ENCODE results near the gene MACROD2.

The MACROD2 gene

GRCh38 chr20:15068486-15068885 lies 1073.2 kb downstream of the MACROD2 start:
- no peak for DNase-seq (ENCODE audit: low read depth in 4 of 4, low spot score in 1 of 4)

- DNase-seq (ENCODE audit: low read depth in 4 of 4, low spot score in 1 of 4), result no peak
Observed at GRCh38 chr20:15069355-15069754, 1074.0 kb downstream of the MACROD2 start.

DNA sequence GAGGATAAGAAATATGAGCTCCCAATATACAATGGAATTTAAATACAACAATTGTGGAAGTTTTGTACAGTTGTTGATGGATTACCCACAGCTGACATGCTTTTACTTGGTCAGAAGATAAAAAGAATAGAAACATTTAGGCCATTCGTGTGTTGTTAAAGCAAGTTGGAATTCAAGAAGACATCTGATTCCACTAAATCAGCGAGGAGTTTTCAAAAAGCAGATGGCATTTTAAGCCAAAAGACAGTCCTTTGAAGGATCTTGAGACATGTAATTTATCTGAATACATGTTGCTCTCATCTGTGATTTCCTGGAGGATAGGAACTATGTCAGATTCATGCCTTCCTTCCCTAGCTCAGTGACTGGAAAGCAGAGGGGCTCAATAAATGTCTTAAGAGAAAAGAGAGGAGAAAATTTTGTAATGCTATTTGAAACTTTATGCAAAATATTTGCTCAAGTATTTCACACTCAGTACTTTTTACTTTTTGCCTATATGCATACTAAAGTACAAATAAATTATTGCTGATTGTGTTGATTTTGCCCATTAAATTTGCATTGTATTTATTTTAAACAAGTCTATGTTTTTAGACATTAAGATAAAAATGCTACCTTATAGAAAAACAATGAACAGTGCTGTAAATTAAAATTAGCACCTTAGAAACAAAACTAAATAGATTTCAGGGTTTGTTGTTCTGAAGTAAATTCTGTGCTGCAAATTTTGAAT lies 1075.9 kb downstream of the MACROD2 start:
- no peak for DNase-seq (ENCODE audit: low read depth in 4 of 4, low spot score in 1 of 4)

DNA sequence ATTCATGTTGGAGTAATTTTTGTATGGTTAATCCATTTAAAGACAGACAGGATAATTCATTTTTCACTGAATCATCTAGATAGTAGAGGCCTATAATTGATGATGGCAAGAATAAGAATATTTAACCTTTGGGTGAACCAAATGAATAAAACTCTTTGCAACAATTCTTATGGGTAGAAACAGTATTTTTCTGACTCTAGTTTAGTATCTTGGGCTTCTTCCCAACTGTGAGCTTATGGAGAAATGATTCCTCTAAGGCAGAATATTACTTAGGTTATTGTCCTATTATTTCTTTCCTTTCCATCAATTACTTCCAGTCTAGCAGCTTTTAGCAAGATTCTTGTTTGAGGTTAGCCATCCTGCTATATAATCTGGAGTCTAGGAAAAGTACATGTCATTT lies 1077.0 kb downstream of the MACROD2 start:
- DNase-seq (ENCODE audit: low read depth in 4 of 4, low spot score in 1 of 4), result no peak

DNA sequence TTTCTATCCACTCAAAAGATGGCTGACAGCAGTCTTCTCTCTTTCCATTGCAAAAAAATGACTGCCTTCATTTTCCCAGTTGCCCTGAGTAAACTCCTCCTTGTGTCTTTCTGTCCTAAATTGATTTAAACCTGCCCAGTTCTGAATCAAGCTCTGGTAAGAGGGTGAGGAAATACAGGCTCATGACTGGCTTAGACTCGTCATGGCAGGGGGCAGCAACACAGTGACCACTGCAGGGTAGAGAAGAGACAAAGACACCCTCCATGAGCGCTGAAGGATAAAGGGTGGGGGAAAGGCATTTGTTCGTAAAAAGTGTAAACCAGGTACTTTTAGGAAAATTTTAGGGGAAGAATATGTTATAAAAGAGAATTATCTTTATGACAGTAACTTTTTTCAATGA lies 1080.3 kb downstream of the MACROD2 start:
- DNase-seq (ENCODE audit: low read depth in 4 of 4, low spot score in 1 of 4), result no peak

- no peak for DNase-seq (ENCODE audit: low read depth in 4 of 4, low spot score in 1 of 4)
Observed at GRCh38 chr20:15076785-15077184, 1081.5 kb downstream of the MACROD2 start.

DNA sequence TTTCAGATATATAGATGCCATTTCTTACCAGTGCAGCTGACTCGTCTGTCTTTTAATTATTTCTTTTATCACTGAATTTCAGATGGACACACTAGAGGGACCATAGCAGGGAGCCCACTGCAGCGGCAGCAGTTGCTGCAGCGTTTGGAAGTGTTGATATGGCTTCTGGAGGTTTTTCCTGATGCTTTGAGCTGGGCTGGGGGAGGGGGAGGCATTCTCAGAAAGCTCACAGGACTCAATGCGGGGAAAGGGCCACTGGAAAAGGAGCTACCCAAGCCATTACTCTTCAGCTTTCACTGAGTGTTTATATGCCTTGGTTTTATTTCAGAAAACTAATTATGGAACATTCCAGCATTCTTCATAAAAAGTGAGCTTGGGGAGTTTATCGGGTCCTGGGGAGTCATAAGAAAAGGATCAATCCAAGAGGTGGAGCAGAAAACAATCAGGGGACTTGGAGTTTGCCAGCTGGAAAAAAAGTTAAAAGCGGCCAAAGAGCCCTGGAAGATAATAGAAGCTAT lies 1082.5 kb downstream of the MACROD2 start:
- DNase-seq (ENCODE audit: low read depth in 4 of 4, low spot score in 1 of 4), result no peak

- no peak for DNase-seq (ENCODE audit: low read depth in 4 of 4, low spot score in 1 of 4)
Observed at GRCh38 chr20:15079594-15080340, 1084.5 kb downstream of the MACROD2 start.

DNA sequence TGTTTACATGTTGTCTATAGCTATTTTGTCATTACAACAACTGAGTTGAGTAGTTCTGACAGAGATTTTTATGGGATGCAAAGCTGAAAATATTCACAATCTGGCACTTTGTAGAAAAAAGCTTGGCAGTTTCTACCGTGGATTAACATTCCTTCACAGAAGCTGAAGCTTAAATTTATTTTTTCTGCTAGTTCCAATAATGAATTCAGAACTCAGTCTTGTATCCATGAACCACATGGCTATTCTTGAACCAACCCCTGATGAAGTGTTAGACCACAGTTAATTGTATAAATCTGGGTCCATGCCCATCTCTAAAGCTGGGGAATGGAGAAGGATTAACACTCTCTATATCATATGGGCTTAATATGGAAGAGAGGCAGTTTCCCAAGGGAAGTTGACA lies 1085.9 kb downstream of the MACROD2 start:
- no peak for DNase-seq (ENCODE audit: low read depth in 4 of 4, low spot score in 1 of 4)

- no peak for DNase-seq (ENCODE audit: low read depth in 4 of 4, low spot score in 1 of 4)
Observed at GRCh38 chr20:15091421-15092037, 1096.2 kb downstream of the MACROD2 start.

DNA sequence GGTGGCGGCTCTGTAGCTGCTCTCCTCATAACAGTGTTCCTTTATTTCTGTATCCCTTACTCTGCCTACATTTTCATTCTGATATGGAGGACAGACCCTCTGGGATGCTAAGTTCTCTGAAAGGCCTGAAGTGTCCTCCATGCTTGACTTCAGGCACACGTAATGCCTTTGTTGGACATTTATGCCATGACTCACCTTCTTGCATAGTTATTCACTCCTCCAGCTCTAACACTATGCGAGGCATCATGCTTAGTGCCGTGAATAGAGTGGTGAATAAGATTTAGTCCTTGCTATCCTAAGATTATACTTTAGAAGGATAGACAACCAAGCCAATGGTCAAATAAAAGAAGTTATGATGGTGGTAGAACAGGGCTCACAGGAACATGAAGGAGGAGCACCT lies 1103.0 kb downstream of the MACROD2 start:
- DNase-seq (ENCODE audit: low read depth in 4 of 4, low spot score in 1 of 4), result no peak

GRCh38 chr20:15099130-15099529 lies 1103.8 kb downstream of the MACROD2 start:
- DNase-seq (ENCODE audit: low read depth in 4 of 4, low spot score in 1 of 4), result no peak

GRCh38 chr20:15100506-15101160 lies 1105.3 kb downstream of the MACROD2 start:
- DNase-seq (ENCODE audit: low read depth in 4 of 4, low spot score in 1 of 4), result no peak

GRCh38 chr20:15107931-15108330 lies 1112.6 kb downstream of the MACROD2 start:
- no peak for DNase-seq (ENCODE audit: low read depth in 4 of 4, low spot score in 1 of 4)

DNA sequence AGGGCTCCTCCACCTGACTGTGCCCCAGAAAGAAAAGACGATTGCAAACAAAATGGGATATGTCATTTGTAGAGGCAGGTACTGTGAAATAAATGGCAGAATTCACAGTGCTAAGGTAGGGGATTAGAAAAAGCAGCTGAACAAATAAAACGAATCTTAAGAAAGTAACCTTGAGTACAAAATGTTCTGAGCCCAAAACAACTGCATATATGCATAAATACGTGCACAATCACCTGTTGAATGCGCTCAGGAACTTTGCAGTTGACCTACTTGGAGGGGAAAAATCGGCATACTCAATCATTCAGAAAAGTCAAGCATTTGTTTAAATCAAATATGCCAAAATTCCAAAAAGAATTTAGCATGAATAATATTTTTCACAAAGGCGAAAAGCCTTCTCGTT lies 1114.2 kb downstream of the MACROD2 start:
- DNase-seq (ENCODE audit: low read depth in 4 of 4, low spot score in 1 of 4), result no peak

GRCh38 chr20:15111654-15112053 lies 1116.3 kb downstream of the MACROD2 start:
- no peak for DNase-seq (ENCODE audit: low read depth in 4 of 4, low spot score in 1 of 4)

- no peak for DNase-seq (ENCODE audit: low read depth in 4 of 4, low spot score in 1 of 4)
Observed at GRCh38 chr20:15113144-15113773, 1117.9 kb downstream of the MACROD2 start.

DNA sequence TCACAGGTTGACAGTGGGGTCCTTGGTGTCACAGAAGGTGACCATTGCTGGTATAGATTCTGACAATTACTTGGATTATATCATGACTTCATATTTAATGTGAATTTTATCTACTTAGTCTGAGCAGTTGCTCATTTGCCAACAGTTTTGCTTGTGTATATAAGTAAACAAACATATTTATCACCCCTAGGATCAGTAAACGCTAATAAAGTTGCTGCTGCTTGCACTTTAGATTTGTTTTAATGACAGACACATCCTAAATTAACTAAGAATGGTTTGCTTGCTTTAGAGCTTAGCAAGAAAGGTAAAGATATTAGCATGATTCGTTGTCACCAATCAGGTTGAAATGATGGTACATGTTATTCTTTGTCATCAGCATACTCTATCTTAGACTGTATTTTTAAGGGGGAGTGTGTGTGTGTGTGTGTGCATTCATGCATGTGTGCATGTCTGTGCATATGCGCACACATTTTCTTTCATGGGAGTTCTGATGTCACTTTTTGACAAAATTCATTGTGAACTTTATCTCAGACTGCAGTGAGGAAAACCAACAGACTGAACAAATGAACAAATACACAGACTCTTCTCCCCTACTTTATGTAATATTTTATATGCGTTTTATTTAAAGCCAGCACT lies 1124.7 kb downstream of the MACROD2 start:
- no peak for DNase-seq (ENCODE audit: low read depth in 4 of 4, low spot score in 1 of 4)

GRCh38 chr20:15122613-15123012 lies 1127.3 kb downstream of the MACROD2 start:
- DNase-seq (ENCODE audit: low read depth in 4 of 4, low spot score in 1 of 4), result no peak

DNA sequence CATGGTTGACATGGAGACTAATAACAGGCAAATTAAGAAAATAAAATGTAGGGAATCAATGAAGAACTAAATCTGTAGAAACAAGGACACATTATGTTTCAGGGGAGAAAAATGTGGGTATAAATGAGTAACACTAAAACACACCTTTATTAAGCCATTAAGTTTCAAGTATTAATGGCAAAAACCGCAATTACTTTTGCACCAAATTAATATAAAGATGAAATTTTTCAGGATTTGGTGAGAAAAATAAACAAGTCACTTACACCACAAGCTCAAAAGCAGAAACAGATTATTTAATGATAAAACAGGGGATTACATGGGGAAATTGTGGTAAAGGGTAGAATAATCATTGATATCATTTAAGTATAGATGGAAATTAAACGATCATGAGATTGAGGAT lies 1135.9 kb downstream of the MACROD2 start:
- no peak for DNase-seq (ENCODE audit: low read depth in 4 of 4, low spot score in 1 of 4)
